IMR-90 (cell line): Measurements from ENCODE around the gene ARMS2. TPM values are rescaled to one million over a fixed set of nuclear protein-coding genes. Genes with fewer than 3 reads are reported as not detected.

ENCODE experiments used
- ATAC-seq: fragments of 200-7000 bp; cut with Tn5 transposase; 2 replicates; pipeline ENCODE4 v1.9.1; 2020; ENCODE audit warnings: low read depth, mild to moderate bottlenecking, moderate library complexity
- BruUV-seq: library from RNA; stranded (reverse); fragments of 400-500 nt; replicated peaks from 2 replicates; lab custom pipeline; 2021; lab: Mats Ljungman, UMichigan
- CTCF ChIA-PET: fragments of 300-600 bp; formaldehyde crosslinking; extraction: SDS; loops from one replicate; lab custom pipeline; 2021; ENCODE audit warnings: antibody characterized with exemption; lab: Yijun Ruan, JAX
- POLR2A ChIA-PET: fragments of 300-600 bp; sonication (Branson Sonifier 250); formaldehyde crosslinking; loops from one replicate; lab custom pipeline; 2022; ENCODE audit warnings: antibody characterized with exemption; ENCODE audit not compliant: unreplicated experiment; lab: Charles Lee
- DNase-seq: peaks from one replicate; pipeline ENCODE4 v3.0.0; 2013
- H2AFZ ChIP-seq: replicated peaks from 2 replicates; pipeline ENCODE3; 2013; ENCODE audit warnings: low read length, mild to moderate bottlenecking; ENCODE audit not compliant: poor library complexity
- H2AK5ac ChIP-seq: 2 replicates; pipeline ENCODE4 v1.6.1; 2013; ENCODE audit warnings: low read depth, low read length, inconsistent platforms
- H2AK9ac ChIP-seq: replicated peaks from 2 replicates; pipeline ENCODE3; 2013; ENCODE audit warnings: mild to moderate bottlenecking, low read depth, low read length, moderate library complexity; ENCODE audit not compliant: poor library complexity
- H2BK120ac ChIP-seq: 2 replicates; pipeline ENCODE4 v1.6.1; 2013; ENCODE audit warnings: low read depth, low read length, inconsistent platforms
- H2BK15ac ChIP-seq: 3 replicates; pipeline ENCODE4 v1.6.1; 2013; ENCODE audit warnings: low read depth, low read length, inconsistent platforms
- H2BK20ac ChIP-seq: 2 replicates; pipeline ENCODE4 v1.6.1; 2013; ENCODE audit warnings: low read depth, mild to moderate bottlenecking, inconsistent platforms, low read length, moderate library complexity
- H2BK5ac ChIP-seq: 2 replicates; pipeline ENCODE4 v1.6.1; 2013; ENCODE audit warnings: mild to moderate bottlenecking, low read depth, low read length, inconsistent platforms; ENCODE audit not compliant: poor library complexity, severe bottlenecking
- H3K14ac ChIP-seq: replicated peaks from 2 replicates; pipeline ENCODE4 v1.6.1; 2013; ENCODE audit warnings: low read depth, low read length, inconsistent platforms
- H3K18ac ChIP-seq: 2 replicates; pipeline ENCODE4 v1.6.1; 2013; ENCODE audit warnings: low read depth, low read length, control low read depth
- H3K23ac ChIP-seq: 2 replicates; pipeline ENCODE4 v1.6.1; 2013; ENCODE audit warnings: low read depth, low read length, inconsistent platforms
- H3K27ac ChIP-seq: 2 replicates; pipeline ENCODE4 v1.5.1; 2013; ENCODE audit warnings: mild to moderate bottlenecking, control low read depth, low read length; ENCODE audit not compliant: insufficient read depth
- H3K27me3 ChIP-seq: 2 replicates; pipeline ENCODE4 v1.6.1; 2013; ENCODE audit warnings: low read length; ENCODE audit not compliant: control insufficient read depth, insufficient read depth
- H3K36me3 ChIP-seq: 2 replicates; pipeline ENCODE4 v1.6.1; 2013; ENCODE audit warnings: low read length, mixed read lengths; ENCODE audit not compliant: control insufficient read depth, insufficient read depth
- H3K4ac ChIP-seq: 2 replicates; pipeline ENCODE4 v1.6.1; 2013; ENCODE audit warnings: low read depth, low read length, inconsistent platforms
- H3K4me1 ChIP-seq: 2 replicates; pipeline ENCODE4 v1.6.1; 2013; ENCODE audit warnings: low read length, mixed read lengths; ENCODE audit not compliant: control insufficient read depth, insufficient read depth
- H3K4me2 ChIP-seq: 2 replicates; pipeline ENCODE4 v1.6.1; 2013; ENCODE audit warnings: low read depth, mild to moderate bottlenecking, control low read depth, low read length, moderate library complexity
- H3K4me3 ChIP-seq: 2 replicates; pipeline ENCODE4 v1.5.1; 2013; ENCODE audit warnings: low read depth, mild to moderate bottlenecking, control low read depth, low read length, moderate library complexity; ENCODE audit not compliant: insufficient read depth
- H3K56ac ChIP-seq: 2 replicates; pipeline ENCODE4 v1.6.1; 2013; ENCODE audit warnings: low read length, inconsistent platforms; ENCODE audit not compliant: insufficient read depth; ENCODE audit errors: extremely low read depth
- H3K79me1 ChIP-seq, 2 experiments: 2 replicates each; pipeline ENCODE4 v1.6.1; 2013; ENCODE audit warnings: low read length in 2 of 2, inconsistent platforms in 1 of 2, low read depth in 1 of 2
- H3K9ac ChIP-seq: 2 replicates; pipeline ENCODE4 v1.6.1; 2013; ENCODE audit warnings: low read depth, low read length, control low read depth
- H3K9me1 ChIP-seq: 2 replicates; pipeline ENCODE4 v1.6.1; 2013; ENCODE audit warnings: low read length, inconsistent platforms; ENCODE audit not compliant: insufficient read depth
- H3K9me3 ChIP-seq: 2 replicates; pipeline ENCODE4 v1.6.1; 2013; ENCODE audit warnings: low read length; ENCODE audit not compliant: control insufficient read depth, insufficient read depth
- H4K20me1 ChIP-seq: 2 replicates; pipeline ENCODE4 v1.6.1; 2013; ENCODE audit warnings: low read length, inconsistent platforms; ENCODE audit not compliant: insufficient read depth
- H4K5ac ChIP-seq: 2 replicates; pipeline ENCODE4 v1.6.1; 2013; ENCODE audit warnings: mild to moderate bottlenecking, low read depth, low read length, control low read depth
- H4K8ac ChIP-seq, 2 experiments: 2 replicates each; pipeline ENCODE4 v1.6.1; 2013; ENCODE audit warnings: low read depth in 2 of 2, low read length in 2 of 2, control low read depth in 1 of 2, inconsistent platforms in 1 of 2
- H4K91ac ChIP-seq: 2 replicates; pipeline ENCODE4 v1.6.1; 2013; ENCODE audit warnings: low read depth, low read length, inconsistent platforms; ENCODE audit not compliant: insufficient read depth
- BHLHE40 ChIP-seq: fragments of 150-350 bp; IDR thresholded peaks from 2 replicates; pipeline ENCODE4 v1.6.1; 2016; ENCODE audit warnings: mild to moderate bottlenecking, low read depth, low read length
- CEBPB ChIP-seq: IDR thresholded peaks from 2 replicates; pipeline ENCODE4 v1.6.1; 2012; ENCODE audit warnings: low read depth, low read length, improper control_type of control experiment
- CHD1 ChIP-seq: IDR thresholded peaks from 2 replicates; pipeline ENCODE4 v1.6.1; 2012; ENCODE audit warnings: low read depth, low read length, improper control_type of control experiment
- FOS ChIP-seq: fragments of 150-350 bp; IDR thresholded peaks from 2 replicates; pipeline ENCODE4 v1.6.1; 2016; ENCODE audit warnings: low read depth, low read length
- MAFK ChIP-seq: IDR thresholded peaks from 2 replicates; pipeline ENCODE4 v1.6.1; 2012; ENCODE audit warnings: low read depth, low read length, improper control_type of control experiment
- MAZ ChIP-seq: IDR thresholded peaks from 2 replicates; pipeline ENCODE4 v1.6.1; 2012; ENCODE audit warnings: low read depth, mild to moderate bottlenecking, low read length, improper control_type of control experiment, moderate library complexity, borderline replicate concordance
- MXI1 ChIP-seq: IDR thresholded peaks from 2 replicates; pipeline ENCODE4 v1.6.1; 2012; ENCODE audit warnings: low read depth, mild to moderate bottlenecking, low read length, moderate library complexity, borderline replicate concordance
- NFE2L2 ChIP-seq: fragments of 150-350 bp; IDR thresholded peaks from 2 replicates; pipeline ENCODE4 v1.6.1; 2016; ENCODE audit warnings: low read depth, mild to moderate bottlenecking, low read length
- POLR2A ChIP-seq: IDR thresholded peaks from 2 replicates; pipeline ENCODE4 v1.6.1; 2012; ENCODE audit warnings: mild to moderate bottlenecking, low read depth, low read length
- RAD21 ChIP-seq: IDR thresholded peaks from 2 replicates; pipeline ENCODE4 v1.6.1; 2012; ENCODE audit warnings: low read length, improper control_type of control experiment
- RCOR1 ChIP-seq: IDR thresholded peaks from 2 replicates; pipeline ENCODE4 v1.6.1; 2012; ENCODE audit warnings: mild to moderate bottlenecking, low read length, improper control_type of control experiment; ENCODE audit not compliant: insufficient replicate concordance
- RFX5 ChIP-seq: IDR thresholded peaks from 2 replicates; pipeline ENCODE4 v1.8.0; 2012; ENCODE audit warnings: low read depth, mild to moderate bottlenecking, low read length, moderate library complexity
- SMC3 ChIP-seq: fragments of 150-350 bp; IDR thresholded peaks from 2 replicates; pipeline ENCODE4 v1.6.1; 2016; ENCODE audit warnings: low read depth, mild to moderate bottlenecking, antibody characterized with exemption, low read length, moderate library complexity
- WGBS, 2 experiments: methylation state at CpG; one replicate each; pipeline versions ENCODE4 v1.1.5 to v1.1.7; 2013; ENCODE audit warnings: missing lambda C conversion rate in 2 of 2; ENCODE audit not compliant: insufficient read length in 1 of 2; ENCODE audit errors: extremely low coverage in 2 of 2; 5-methylcytosine and 5-hydroxymethylcytosine counted together
- dilution Hi-C: fragments of 300-500 bp; cut with HindIII; formaldehyde crosslinking; loops from one replicate; pipeline ENCODE4 v1.14.3; 2018; ENCODE audit warnings: low sequenced_read_pairs; ENCODE audit not compliant: unreplicated experiment
- in situ Hi-C: fragments of 300-500 bp; cut with MboI; formaldehyde crosslinking; loops from 3 replicates; pipeline ENCODE4 v1.14.3; 2019; ENCODE audit warnings: low sequenced_read_pairs, inconsistent platforms, mixed read lengths
- intact Hi-C: fragments of 100-400 bp; cut with micrococcal nuclease; formaldehyde crosslinking; loops from 2 replicates; pipeline ENCODE4 v1.10.0; 2022
- polyA plus RNA-seq, 3 experiments: library from polyadenylated mRNA; depleted of rRNA; stranded (reverse); fragments of >200 nt; gene quantifications; 2 replicates each; pipeline ENCODE4 v1.2.3, GENCODE V29; 2012; ENCODE audit warnings: low replicate concordance in 1 of 3
- total RNA-seq: library from RNA; depleted of rRNA; stranded (reverse); fragments of >200 nt; gene quantifications from 2 replicates; pipeline ENCODE4 v1.2.3, GENCODE V29; 2012
- TF ChIP-seq, protein P1 (sequence below): conservative IDR thresholded peaks from 2 replicates; pipeline ENCODE4 v1.5.1; 2012; ENCODE audit warnings: mild to moderate bottlenecking, low read depth, low read length, improper control_type of control experiment
- TF ChIP-seq, protein P2 (sequence below): fragments of 150-350 bp; IDR thresholded peaks from 2 replicates; pipeline ENCODE4 v1.6.1; 2016; ENCODE audit warnings: low read depth, mild to moderate bottlenecking, low read length, moderate library complexity, borderline replicate concordance

The ARMS2 gene
- total and polyA plus RNA-seq, 2 of the 4 experiments (the other 2 are of a cell fraction), result not detected

DNA sequence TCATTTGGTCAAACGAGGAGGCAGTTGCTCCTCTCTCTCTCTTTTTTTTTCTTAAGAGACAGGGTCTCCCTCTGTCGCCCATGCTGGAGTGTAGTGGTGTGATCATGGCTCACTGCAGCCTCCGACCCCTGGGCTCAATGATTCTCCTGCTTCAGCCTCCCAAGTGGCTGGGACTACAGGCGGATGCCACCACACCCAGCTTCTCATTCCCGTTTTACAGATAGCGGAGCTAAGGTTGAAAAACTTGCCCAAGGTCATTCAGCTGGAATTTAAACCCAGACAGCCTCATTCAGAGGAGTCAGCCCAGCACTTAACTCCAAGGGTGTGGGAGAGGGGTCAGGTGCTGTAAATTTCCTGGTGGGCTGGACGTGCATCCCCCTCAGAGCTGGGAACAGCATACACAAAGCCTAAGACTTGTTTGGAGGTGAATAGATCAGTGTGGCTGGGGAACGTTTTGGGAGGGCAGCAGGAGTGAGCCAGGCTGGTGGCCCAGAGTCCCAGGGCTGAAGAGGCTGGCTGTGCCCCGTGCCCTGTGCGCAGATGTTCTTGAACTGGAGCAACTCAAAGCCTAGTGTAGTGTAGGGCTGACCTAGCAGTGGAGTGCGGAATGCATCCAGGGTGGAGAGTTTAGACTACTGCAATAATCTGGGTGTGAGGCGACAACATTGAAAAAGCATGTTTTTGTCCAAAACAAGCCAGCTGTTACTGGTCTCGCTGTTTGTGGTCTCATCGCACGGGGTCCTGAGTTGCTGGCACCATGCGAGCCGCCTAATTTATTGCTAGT is 9.2 kb downstream of the ARMS2 start:
- DNase-seq (no peak), ATAC-seq (no peak)
- CTCF ChIA-PET, result no interaction called here
- Histone ChIP-seq H3K4ac (peak overlapping the region; percentile 19; the same call in 1 of the 2 replicates), H3K4me1 (peaks cover 17% of the 10 kb centered on the region), H2AK5ac (peak overlapping the region; percentile 40; the same call in 1 of the 2 replicates), H4K8ac (peak overlapping the region in 1 of 2 experiments; percentile 34; a peak in 1 of 4 replicates), H3K18ac (no peak overlapping the region), H4K91ac (no peak overlapping the region), H3K9me3 (no peaks in the 10 kb centered on the region), H3K79me1 (peaks cover 9 to 29% of the 10 kb centered on the region in 2 experiments), H2BK20ac (peak overlapping the region; percentile 28; the same call in 1 of the 2 replicates), H3K4me3 (peak overlapping the region; percentile 52), H3K9me1 (peaks cover 17% of the 10 kb centered on the region), H4K20me1 (peaks cover 13% of the 10 kb centered on the region), H2BK15ac (0 out of 3 replicates have a peak overlapping the region, but pooled peaks have one; percentile 4), H2BK5ac (no peak overlapping the region), H3K27ac (no peak overlapping the region), H3K56ac (no peak overlapping the region), H3K36me3 (no peaks in the 10 kb centered on the region; the same call in 1 of the 2 replicates), H3K27me3 (no peaks in the 10 kb centered on the region), H4K5ac (no peak overlapping the region), H3K9ac (no peak overlapping the region), H2BK120ac (no peak overlapping the region), H2AFZ (peak overlapping the region; percentile 91), H2AK9ac (no peak overlapping the region), H3K23ac (peak overlapping the region; percentile 92), H3K14ac (peak overlapping the region; percentile 43; the same call in 1 of the 2 replicates), H3K4me2 (peak overlapping the region; percentile 76)
- intact Hi-C loops (loop anchor here (2.0 to 5.0 kb wide), 2 partner anchors 84 to 101 kb away; no protein-coding TSS in a partner anchor), in situ Hi-C loops (loop anchor here (10.0 kb wide), 1 partner anchor 339 kb away; no protein-coding TSS in a partner anchor), dilution Hi-C loops (no loop called here)
- POLR2A ChIA-PET, result no interaction called here
- BruUV-seq, result no TSS peak
- 85% methylated on average over 6 of the region's 17 CpGs; no CpG with 5 or more reads in 1 of the 2 experiments for WGBS, 2 experiments
- no peak for TF ChIP-seq MXI1
- no peak for TF ChIP-seq FOS
- TF ChIP-seq, protein P1, sequence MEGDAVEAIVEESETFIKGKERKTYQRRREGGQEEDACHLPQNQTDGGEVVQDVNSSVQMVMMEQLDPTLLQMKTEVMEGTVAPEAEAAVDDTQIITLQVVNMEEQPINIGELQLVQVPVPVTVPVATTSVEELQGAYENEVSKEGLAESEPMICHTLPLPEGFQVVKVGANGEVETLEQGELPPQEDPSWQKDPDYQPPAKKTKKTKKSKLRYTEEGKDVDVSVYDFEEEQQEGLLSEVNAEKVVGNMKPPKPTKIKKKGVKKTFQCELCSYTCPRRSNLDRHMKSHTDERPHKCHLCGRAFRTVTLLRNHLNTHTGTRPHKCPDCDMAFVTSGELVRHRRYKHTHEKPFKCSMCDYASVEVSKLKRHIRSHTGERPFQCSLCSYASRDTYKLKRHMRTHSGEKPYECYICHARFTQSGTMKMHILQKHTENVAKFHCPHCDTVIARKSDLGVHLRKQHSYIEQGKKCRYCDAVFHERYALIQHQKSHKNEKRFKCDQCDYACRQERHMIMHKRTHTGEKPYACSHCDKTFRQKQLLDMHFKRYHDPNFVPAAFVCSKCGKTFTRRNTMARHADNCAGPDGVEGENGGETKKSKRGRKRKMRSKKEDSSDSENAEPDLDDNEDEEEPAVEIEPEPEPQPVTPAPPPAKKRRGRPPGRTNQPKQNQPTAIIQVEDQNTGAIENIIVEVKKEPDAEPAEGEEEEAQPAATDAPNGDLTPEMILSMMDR, result no peak
- TF ChIP-seq RCOR1, result no peak
- TF ChIP-seq NFE2L2, result no peak
- no peak for TF ChIP-seq SMC3
- no peak for TF ChIP-seq RAD21
- no peak for TF ChIP-seq BHLHE40
- TF ChIP-seq, protein P2, sequence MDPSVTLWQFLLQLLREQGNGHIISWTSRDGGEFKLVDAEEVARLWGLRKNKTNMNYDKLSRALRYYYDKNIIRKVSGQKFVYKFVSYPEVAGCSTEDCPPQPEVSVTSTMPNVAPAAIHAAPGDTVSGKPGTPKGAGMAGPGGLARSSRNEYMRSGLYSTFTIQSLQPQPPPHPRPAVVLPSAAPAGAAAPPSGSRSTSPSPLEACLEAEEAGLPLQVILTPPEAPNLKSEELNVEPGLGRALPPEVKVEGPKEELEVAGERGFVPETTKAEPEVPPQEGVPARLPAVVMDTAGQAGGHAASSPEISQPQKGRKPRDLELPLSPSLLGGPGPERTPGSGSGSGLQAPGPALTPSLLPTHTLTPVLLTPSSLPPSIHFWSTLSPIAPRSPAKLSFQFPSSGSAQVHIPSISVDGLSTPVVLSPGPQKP, result no peak
- TF ChIP-seq CHD1, result no peak
- no peak for TF ChIP-seq CEBPB
- no peak for TF ChIP-seq RFX5
- no peak for TF ChIP-seq MAFK
- no peak for TF ChIP-seq MAZ
- TF ChIP-seq POLR2A, result no peak
